Gastroesophageal sphincter (tissue), 4 donors: ENCODE data around the gene DGKQ. TPM values are rescaled to one million over a fixed set of nuclear protein-coding genes. Genes with fewer than 3 reads are reported as not detected.

Experiments
- ATAC-seq: fragments of 150-250 bp; one replicate; pipeline ENCODE4 v1.9.1; 2016; ENCODE audit warnings: mild to moderate bottlenecking, moderate library complexity
- H3K27ac ChIP-seq, 4 donors: fragments of 200-600 bp; sonication (generic) in 3 of 4; 1 replicate in 3 of 4; 2 replicates in 1 of 4; pipeline ENCODE4 v1.5.1; 2016 to 2019
- H3K27me3 ChIP-seq: fragments of 200-600 bp; sonication (generic); one replicate; pipeline ENCODE4 v1.5.1; 2019
- H3K36me3 ChIP-seq, 2 donors: fragments of 200-600 bp; sonication (generic); one replicate each; pipeline ENCODE4 v1.5.1; 2019; ENCODE audit warnings: control low read depth in 1 of 2
- H3K4me1 ChIP-seq, 3 donors: fragments of 200-600 bp; sonication (generic); 1 replicate in 2 of 3; 2 replicates in 1 of 3; pipeline ENCODE4 v1.5.1; 2016 to 2019; ENCODE audit warnings: control low read depth in 2 of 3
- H3K4me3 ChIP-seq, 2 donors: fragments of 200-600 bp; sonication (generic); one replicate each; pipeline ENCODE4 v1.5.1; 2019; ENCODE audit warnings: mild to moderate bottlenecking in 1 of 2, moderate library complexity in 1 of 2
- H3K9me3 ChIP-seq, 3 donors: fragments of 200-600 bp; sonication (generic); one replicate each; pipeline ENCODE4 v1.5.1; 2017 to 2019; ENCODE audit warnings: control low read depth in 2 of 3
- CTCF ChIP-seq, 4 experiments: fragments of 200-600 bp in 2 of 4; fragments of 450-650 bp in 2 of 4; sonication (generic) in 1 of 4; IDR thresholded peaks; one replicate each; pipeline ENCODE4 v1.5.1; 2017 to 2019; ENCODE audit warnings: antibody characterized with exemption in 4 of 4, mild to moderate bottlenecking in 2 of 4, moderate library complexity in 2 of 4
- EP300 ChIP-seq: sonication (generic); formaldehyde crosslinking; IDR thresholded peaks from one replicate; pipeline ENCODE4 v1.6.1; 2017; ENCODE audit warnings: antibody characterized with exemption, mild to moderate bottlenecking
- POLR2A ChIP-seq, 2 donors: fragments of 450-650 bp; IDR thresholded peaks; one replicate each; pipeline ENCODE4 v1.6.1; 2017; ENCODE audit warnings: antibody characterized with exemption in 2 of 2, mild to moderate bottlenecking in 2 of 2, moderate library complexity in 1 of 2
- POLR2AphosphoS5 ChIP-seq: sonication (generic); formaldehyde crosslinking; IDR thresholded peaks from one replicate; pipeline ENCODE4 v1.6.1; 2017; ENCODE audit warnings: antibody characterized with exemption
- WGBS, 2 donors: methylation state at CpG; one replicate each; pipeline ENCODE4 v1.1.5; 2018; ENCODE audit warnings: low coverage in 1 of 2; 5-methylcytosine and 5-hydroxymethylcytosine counted together
- total RNA-seq, 4 donors: library from RNA; depleted of rRNA; stranded (reverse); fragments of >200 nt; gene quantifications; one replicate each; pipeline ENCODE4 v1.1.0, GENCODE V29; 2016

The DGKQ gene
- total RNA-seq, 4 donors from 2014 or later, result 7.5 to 13.5 (median 9.3) TPM

DNA sequence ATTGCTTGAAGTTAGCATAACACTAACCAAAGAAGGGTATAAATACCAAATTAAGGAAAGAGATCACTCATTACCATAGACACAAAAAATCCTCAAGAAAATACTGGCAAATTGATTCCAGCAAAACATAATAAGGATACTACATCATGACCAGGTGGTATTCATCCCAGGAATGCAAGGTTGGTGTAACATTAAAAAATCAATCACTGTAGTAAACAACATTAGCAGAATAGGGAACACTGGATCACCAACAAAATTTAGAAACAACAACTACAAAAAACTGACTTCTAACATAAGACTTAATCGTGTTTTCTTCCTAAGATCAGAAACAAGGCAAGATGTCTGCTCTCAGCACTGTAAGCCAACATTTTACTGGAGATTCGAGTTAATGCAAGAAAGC, 55.4 kb downstream of the DGKQ start:
- no peaks in the 10 kb centered on the region for H3K9me3 ChIP-seq
- no peak for TF ChIP-seq CTCF (IDR thresholded peaks at IDR 0.05)
- no peak for TF ChIP-seq POLR2A (IDR thresholded peaks at IDR 0.05)
- H3K4me3 ChIP-seq, result no peak overlapping the region
- ATAC-seq, result no peak
- H3K27ac ChIP-seq, result no peak overlapping the region
- 92 to 100% methylated on average over 2 of the region's 2 CpGs for WGBS, 2 donors
- no peaks in the 10 kb centered on the region for H3K27me3 ChIP-seq
- peaks cover 0 to 10% of the 10 kb centered on the region in 2 donors for H3K36me3 ChIP-seq
- peaks cover 0 to 25% (median 0%) of the 10 kb centered on the region in 3 donors for H3K4me1 ChIP-seq

- 91 to 97% methylated on average over 7 of the region's 7 CpGs for WGBS, 2 donors
- H3K27ac ChIP-seq, result no peak overlapping the region
- no peak for ATAC-seq
- no peak for TF ChIP-seq EP300
- TF ChIP-seq CTCF (IDR thresholded peaks at IDR 0.05), result no peak
- no peak for TF ChIP-seq POLR2A (IDR thresholded peaks at IDR 0.05)
- no peak for TF ChIP-seq POLR2AphosphoS5
- peaks cover 0 to 11% of the 10 kb centered on the region in 2 donors for H3K36me3 ChIP-seq
- H3K4me1 ChIP-seq, result peaks cover 0 to 25% (median 0%) of the 10 kb centered on the region in 3 donors
- H3K4me3 ChIP-seq, result no peak overlapping the region
- H3K9me3 ChIP-seq, result no peaks in the 10 kb centered on the region
- H3K27me3 ChIP-seq, result no peaks in the 10 kb centered on the region
Observed at GRCh38 chr4:917466-917865, 55.9 kb downstream of the DGKQ start.

GRCh38 chr4:915595-915994, 57.8 kb downstream of the DGKQ start:
- H3K4me3 ChIP-seq, result no peak overlapping the region
- H3K9me3 ChIP-seq, result no peaks in the 10 kb centered on the region
- no peaks in the 10 kb centered on the region for H3K27me3 ChIP-seq
- peaks cover 0 to 25% (median 0%) of the 10 kb centered on the region in 3 donors for H3K4me1 ChIP-seq
- H3K27ac ChIP-seq, result no peak overlapping the region
- no peak for TF ChIP-seq CTCF (IDR thresholded peaks at IDR 0.05)
- no peak for TF ChIP-seq POLR2A (IDR thresholded peaks at IDR 0.05)
- no peak for TF ChIP-seq POLR2AphosphoS5
- no peak for TF ChIP-seq EP300
- no peak for ATAC-seq
- peaks cover 0 to 27% of the 10 kb centered on the region in 2 donors for H3K36me3 ChIP-seq
- 47% methylated on average over 8 of the region's 8 CpGs; no CpG with 5 or more reads in 1 of the 2 donors for WGBS, 2 donors

GRCh38 chr4:915041-915474, 58.3 kb downstream of the DGKQ start:
- no peaks in the 10 kb centered on the region for H3K27me3 ChIP-seq
- H3K36me3 ChIP-seq, result peaks cover 0 to 32% of the 10 kb centered on the region in 2 donors
- ATAC-seq, result no peak
- H3K9me3 ChIP-seq, result no peaks in the 10 kb centered on the region
- H3K4me3 ChIP-seq, result no peak overlapping the region
- H3K27ac ChIP-seq, result no peak overlapping the region
- WGBS, 2 donors, result 47 to 59% methylated on average over 3 to 11 of the region's 20 CpGs
- TF ChIP-seq POLR2AphosphoS5 (no peak), EP300 (no peak), CTCF (IDR thresholded peaks at IDR 0.05) (no peak), POLR2A (IDR thresholded peaks at IDR 0.05) (no peak)
- peaks cover 0 to 24% (median 0%) of the 10 kb centered on the region in 3 donors for H3K4me1 ChIP-seq

- ATAC-seq, result no peak
- H3K27me3 ChIP-seq, result no peaks in the 10 kb centered on the region
- no peak overlapping the region for H3K27ac ChIP-seq
- H3K4me1 ChIP-seq, result peaks cover 0 to 19% (median 0%) of the 10 kb centered on the region in 3 donors
- no peaks in the 10 kb centered on the region for H3K9me3 ChIP-seq
- no peak overlapping the region for H3K4me3 ChIP-seq
- H3K36me3 ChIP-seq, result peaks cover 0 to 37% of the 10 kb centered on the region in 2 donors
- WGBS, 2 donors, result no CpG with 5 or more reads among the region's 21 CpGs
- no peak for TF ChIP-seq CTCF (IDR thresholded peaks at IDR 0.05)
Observed at GRCh38 chr4:914531-914930, 58.8 kb downstream of the DGKQ start.
